Liver (tissue), 3 donors: ENCODE measurements around the gene CES1.

ENCODE experiments used
- EGR1 ChIP-seq, 2 donors: IDR thresholded peaks; 2 replicates each; pipeline ENCODE4 v1.6.1; 2016 to 2018; ENCODE audit warnings: antibody characterized with exemption in 2 of 2, low read depth in 2 of 2
- GABPA ChIP-seq, 2 donors: IDR thresholded peaks in 1 of 2; conservative IDR thresholded peaks in 1 of 2; 2 replicates each; pipeline ENCODE4 v1.6.1; 2016; ENCODE audit warnings: antibody characterized with exemption in 2 of 2, mild to moderate bottlenecking in 1 of 2, moderate library complexity in 1 of 2
- HNF4A ChIP-seq, 2 donors: conservative IDR thresholded peaks; 2 replicates each; pipeline ENCODE4 v1.6.1; 2016; ENCODE audit warnings: antibody characterized with exemption in 2 of 2, mild to moderate bottlenecking in 2 of 2
- HNF4G ChIP-seq: IDR thresholded peaks from 2 replicates; pipeline ENCODE4 v1.6.1; 2016; ENCODE audit warnings: antibody characterized with exemption
- JUND ChIP-seq, 2 donors: IDR thresholded peaks; 2 replicates each; pipeline ENCODE4 v1.6.1; 2016; ENCODE audit warnings: antibody characterized with exemption in 2 of 2
- RAD21 ChIP-seq, 2 donors: IDR thresholded peaks; 2 replicates each; pipeline ENCODE4 v1.6.1; 2016; ENCODE audit warnings: antibody characterized with exemption in 2 of 2, mild to moderate bottlenecking in 2 of 2
- RXRA ChIP-seq, 2 donors: IDR thresholded peaks; 2 replicates each; pipeline ENCODE4 v1.6.1; 2017 to 2018; ENCODE audit warnings: antibody characterized with exemption in 2 of 2, mild to moderate bottlenecking in 1 of 2
- SP1 ChIP-seq: IDR thresholded peaks from 2 replicates; pipeline ENCODE4 v1.6.1; 2018; ENCODE audit warnings: antibody characterized with exemption, mild to moderate bottlenecking
- TAF1 ChIP-seq: conservative IDR thresholded peaks from 2 replicates; pipeline ENCODE4 v1.6.1; 2016; ENCODE audit warnings: antibody characterized with exemption, mild to moderate bottlenecking
- YY1 ChIP-seq: IDR thresholded peaks from 2 replicates; pipeline ENCODE4 v1.6.1; 2016; ENCODE audit warnings: antibody characterized with exemption, mild to moderate bottlenecking
- TF ChIP-seq, protein P1 (sequence below): fragments of 150-350 bp; IDR thresholded peaks from 2 replicates; pipeline ENCODE4 v1.5.1; 2017; ENCODE audit warnings: improper control_type of control experiment, low read depth, low read length; ENCODE audit not compliant: missing input control
- TF ChIP-seq, protein P2 (sequence below): IDR thresholded peaks from 2 replicates; pipeline ENCODE4 v1.6.1; 2016; ENCODE audit warnings: antibody characterized with exemption
- TF ChIP-seq, protein P3 (sequence below): IDR thresholded peaks from 2 replicates; pipeline ENCODE4 v1.6.1; 2016; ENCODE audit warnings: antibody characterized with exemption, mild to moderate bottlenecking
- donor health status: healthy.
- donor health status: healthy.

DNA sequence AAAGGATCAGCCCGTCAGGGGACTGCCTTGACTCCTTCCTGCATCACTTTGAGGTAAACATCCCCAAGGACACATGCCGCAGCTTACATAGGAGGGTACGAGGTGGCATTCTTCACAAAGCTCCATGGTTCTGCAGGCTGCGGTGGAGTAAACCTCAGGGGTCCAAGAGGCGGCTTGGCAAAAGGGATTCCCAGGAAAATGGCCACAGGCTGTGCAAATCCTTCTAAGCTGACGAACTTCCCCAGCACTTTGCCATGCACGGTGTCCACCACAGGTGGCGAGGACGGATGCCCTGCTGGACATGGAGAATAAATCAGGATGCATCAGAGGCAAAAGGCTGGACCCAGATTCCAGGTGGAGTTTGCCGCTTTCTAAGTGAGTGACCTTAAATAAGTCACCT lies 4.2 kb downstream of the CES1 start:
- TF ChIP-seq HNF4A (conservative IDR thresholded peaks at IDR 0.05) (no peak), JUND (IDR thresholded peaks at IDR 0.05) (no peak), SP1 (no peak), RAD21 (IDR thresholded peaks at IDR 0.05) (no peak), EGR1 (IDR thresholded peaks at IDR 0.05; ENCODE audit: low read depth in 2 of 2) (no peak), YY1 (no peak), HNF4G (no peak), TAF1 (no peak), RXRA (IDR thresholded peaks at IDR 0.05) (no peak), GABPA (IDR thresholded peaks at IDR 0.05 in 1 of 2, conservative IDR thresholded peaks at IDR 0.05 in 1 of 2) (no peak)
- TF ChIP-seq, protein P1, sequence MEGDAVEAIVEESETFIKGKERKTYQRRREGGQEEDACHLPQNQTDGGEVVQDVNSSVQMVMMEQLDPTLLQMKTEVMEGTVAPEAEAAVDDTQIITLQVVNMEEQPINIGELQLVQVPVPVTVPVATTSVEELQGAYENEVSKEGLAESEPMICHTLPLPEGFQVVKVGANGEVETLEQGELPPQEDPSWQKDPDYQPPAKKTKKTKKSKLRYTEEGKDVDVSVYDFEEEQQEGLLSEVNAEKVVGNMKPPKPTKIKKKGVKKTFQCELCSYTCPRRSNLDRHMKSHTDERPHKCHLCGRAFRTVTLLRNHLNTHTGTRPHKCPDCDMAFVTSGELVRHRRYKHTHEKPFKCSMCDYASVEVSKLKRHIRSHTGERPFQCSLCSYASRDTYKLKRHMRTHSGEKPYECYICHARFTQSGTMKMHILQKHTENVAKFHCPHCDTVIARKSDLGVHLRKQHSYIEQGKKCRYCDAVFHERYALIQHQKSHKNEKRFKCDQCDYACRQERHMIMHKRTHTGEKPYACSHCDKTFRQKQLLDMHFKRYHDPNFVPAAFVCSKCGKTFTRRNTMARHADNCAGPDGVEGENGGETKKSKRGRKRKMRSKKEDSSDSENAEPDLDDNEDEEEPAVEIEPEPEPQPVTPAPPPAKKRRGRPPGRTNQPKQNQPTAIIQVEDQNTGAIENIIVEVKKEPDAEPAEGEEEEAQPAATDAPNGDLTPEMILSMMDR = no peak
- TF ChIP-seq, protein P2, sequence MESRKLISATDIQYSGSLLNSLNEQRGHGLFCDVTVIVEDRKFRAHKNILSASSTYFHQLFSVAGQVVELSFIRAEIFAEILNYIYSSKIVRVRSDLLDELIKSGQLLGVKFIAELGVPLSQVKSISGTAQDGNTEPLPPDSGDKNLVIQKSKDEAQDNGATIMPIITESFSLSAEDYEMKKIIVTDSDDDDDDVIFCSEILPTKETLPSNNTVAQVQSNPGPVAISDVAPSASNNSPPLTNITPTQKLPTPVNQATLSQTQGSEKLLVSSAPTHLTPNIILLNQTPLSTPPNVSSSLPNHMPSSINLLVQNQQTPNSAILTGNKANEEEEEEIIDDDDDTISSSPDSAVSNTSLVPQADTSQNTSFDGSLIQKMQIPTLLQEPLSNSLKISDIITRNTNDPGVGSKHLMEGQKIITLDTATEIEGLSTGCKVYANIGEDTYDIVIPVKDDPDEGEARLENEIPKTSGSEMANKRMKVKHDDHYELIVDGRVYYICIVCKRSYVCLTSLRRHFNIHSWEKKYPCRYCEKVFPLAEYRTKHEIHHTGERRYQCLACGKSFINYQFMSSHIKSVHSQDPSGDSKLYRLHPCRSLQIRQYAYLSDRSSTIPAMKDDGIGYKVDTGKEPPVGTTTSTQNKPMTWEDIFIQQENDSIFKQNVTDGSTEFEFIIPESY = no peak
- TF ChIP-seq, protein P3, sequence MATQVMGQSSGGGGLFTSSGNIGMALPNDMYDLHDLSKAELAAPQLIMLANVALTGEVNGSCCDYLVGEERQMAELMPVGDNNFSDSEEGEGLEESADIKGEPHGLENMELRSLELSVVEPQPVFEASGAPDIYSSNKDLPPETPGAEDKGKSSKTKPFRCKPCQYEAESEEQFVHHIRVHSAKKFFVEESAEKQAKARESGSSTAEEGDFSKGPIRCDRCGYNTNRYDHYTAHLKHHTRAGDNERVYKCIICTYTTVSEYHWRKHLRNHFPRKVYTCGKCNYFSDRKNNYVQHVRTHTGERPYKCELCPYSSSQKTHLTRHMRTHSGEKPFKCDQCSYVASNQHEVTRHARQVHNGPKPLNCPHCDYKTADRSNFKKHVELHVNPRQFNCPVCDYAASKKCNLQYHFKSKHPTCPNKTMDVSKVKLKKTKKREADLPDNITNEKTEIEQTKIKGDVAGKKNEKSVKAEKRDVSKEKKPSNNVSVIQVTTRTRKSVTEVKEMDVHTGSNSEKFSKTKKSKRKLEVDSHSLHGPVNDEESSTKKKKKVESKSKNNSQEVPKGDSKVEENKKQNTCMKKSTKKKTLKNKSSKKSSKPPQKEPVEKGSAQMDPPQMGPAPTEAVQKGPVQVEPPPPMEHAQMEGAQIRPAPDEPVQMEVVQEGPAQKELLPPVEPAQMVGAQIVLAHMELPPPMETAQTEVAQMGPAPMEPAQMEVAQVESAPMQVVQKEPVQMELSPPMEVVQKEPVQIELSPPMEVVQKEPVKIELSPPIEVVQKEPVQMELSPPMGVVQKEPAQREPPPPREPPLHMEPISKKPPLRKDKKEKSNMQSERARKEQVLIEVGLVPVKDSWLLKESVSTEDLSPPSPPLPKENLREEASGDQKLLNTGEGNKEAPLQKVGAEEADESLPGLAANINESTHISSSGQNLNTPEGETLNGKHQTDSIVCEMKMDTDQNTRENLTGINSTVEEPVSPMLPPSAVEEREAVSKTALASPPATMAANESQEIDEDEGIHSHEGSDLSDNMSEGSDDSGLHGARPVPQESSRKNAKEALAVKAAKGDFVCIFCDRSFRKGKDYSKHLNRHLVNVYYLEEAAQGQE = no peak
